B cell (primary cell): Measurements from ENCODE around the gene MREG.

Experiments
- EZH2 ChIP-seq: IDR thresholded peaks from 2 replicates; pipeline ENCODE4 v1.6.1; 2012; ENCODE audit warnings: borderline replicate concordance, low read depth, mild to moderate bottlenecking, moderate library complexity, low read length; ENCODE audit not compliant: insufficient read depth, poor library complexity, severe bottlenecking
- TF ChIP-seq, protein P1 (sequence below): fragments of 200-600 bp; IDR thresholded peaks from one replicate; pipeline ENCODE4 v1.8.0; 2022; ENCODE audit warnings: antibody characterized with exemption, mild to moderate bottlenecking

DNA sequence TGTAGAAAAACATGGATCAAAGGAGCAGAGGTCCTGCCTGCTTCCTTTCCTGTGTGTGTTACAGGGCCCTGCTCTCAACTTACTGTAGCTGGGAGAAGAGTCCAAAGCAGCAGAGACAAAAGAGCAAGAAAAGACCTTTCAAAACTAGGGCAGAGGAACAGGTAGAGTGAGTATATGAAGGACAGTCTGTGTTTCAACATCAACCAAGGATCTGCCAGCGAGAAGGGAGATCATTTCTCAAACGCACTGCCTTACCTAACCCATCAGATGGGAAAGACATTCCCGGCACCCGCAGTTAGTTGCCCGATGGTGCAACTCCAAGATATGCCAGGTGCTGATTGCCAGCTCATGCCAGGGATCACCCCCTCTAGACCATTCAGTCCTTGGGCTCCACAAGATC is 41.7 kb downstream of the MREG start:
- TF ChIP-seq, protein P1, sequence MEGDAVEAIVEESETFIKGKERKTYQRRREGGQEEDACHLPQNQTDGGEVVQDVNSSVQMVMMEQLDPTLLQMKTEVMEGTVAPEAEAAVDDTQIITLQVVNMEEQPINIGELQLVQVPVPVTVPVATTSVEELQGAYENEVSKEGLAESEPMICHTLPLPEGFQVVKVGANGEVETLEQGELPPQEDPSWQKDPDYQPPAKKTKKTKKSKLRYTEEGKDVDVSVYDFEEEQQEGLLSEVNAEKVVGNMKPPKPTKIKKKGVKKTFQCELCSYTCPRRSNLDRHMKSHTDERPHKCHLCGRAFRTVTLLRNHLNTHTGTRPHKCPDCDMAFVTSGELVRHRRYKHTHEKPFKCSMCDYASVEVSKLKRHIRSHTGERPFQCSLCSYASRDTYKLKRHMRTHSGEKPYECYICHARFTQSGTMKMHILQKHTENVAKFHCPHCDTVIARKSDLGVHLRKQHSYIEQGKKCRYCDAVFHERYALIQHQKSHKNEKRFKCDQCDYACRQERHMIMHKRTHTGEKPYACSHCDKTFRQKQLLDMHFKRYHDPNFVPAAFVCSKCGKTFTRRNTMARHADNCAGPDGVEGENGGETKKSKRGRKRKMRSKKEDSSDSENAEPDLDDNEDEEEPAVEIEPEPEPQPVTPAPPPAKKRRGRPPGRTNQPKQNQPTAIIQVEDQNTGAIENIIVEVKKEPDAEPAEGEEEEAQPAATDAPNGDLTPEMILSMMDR, result no peak
- TF ChIP-seq EZH2, result no peak
